Stimulated activated CD4-positive, alpha-beta T cell treated with anti-CD3 and anti-CD28 coated beads, Interleukin-2, amount 100 ng/mL, for 24 hours (primary cell): ENCODE data around the gene RGPD4.
"Not testable (repeated sequence)": the region's sequence is repeated elsewhere in the genome, so short reads cannot be mapped to it uniquely, and the experiment has no call there.

Experiments
- DNase-seq, 2 donors: peaks; one replicate each; pipeline ENCODE4 v3.0.0-alpha.2; 2020

The RGPD4 gene

GRCh38 chr2:107826749-107827148 is at the start of gene RGPD4:
TSS of gene RGPD4 (plus strand) at chr2:107826892. CDS start at chr2:107827014, 122 bp downstream.
- DNase-seq = not testable (repeated sequence)

- no peak for DNase-seq
Observed at GRCh38 chr2:107777974-107778373, 48.7 kb upstream of the RGPD4 start.

- no peak for DNase-seq
Observed at GRCh38 chr2:107785756-107786155, 40.9 kb upstream of the RGPD4 start.

- no peak for DNase-seq
Observed at GRCh38 chr2:107790837-107791236, 35.9 kb upstream of the RGPD4 start.

GRCh38 chr2:107801498-107801897 is 25.2 kb upstream of the RGPD4 start:
- no peak for DNase-seq

GRCh38 chr2:107804608-107805498 is 21.8 kb upstream of the RGPD4 start:
- DNase-seq = no peak

GRCh38 chr2:107806901-107807300 is 19.8 kb upstream of the RGPD4 start:
- no peak for DNase-seq

- no peak for DNase-seq
Observed at GRCh38 chr2:107807988-107808387, 18.7 kb upstream of the RGPD4 start.

GRCh38 chr2:107808959-107809358 is 17.7 kb upstream of the RGPD4 start:
- no peak for DNase-seq

GRCh38 chr2:107809835-107810234 is 16.9 kb upstream of the RGPD4 start:
- no peak for DNase-seq

- DNase-seq = no peak
Observed at GRCh38 chr2:107810734-107811133, 16.0 kb upstream of the RGPD4 start.

- no peak for DNase-seq
Observed at GRCh38 chr2:107811411-107811810, 15.3 kb upstream of the RGPD4 start.

- DNase-seq = no peak
Observed at GRCh38 chr2:107812006-107812405, 14.7 kb upstream of the RGPD4 start.

- no peak for DNase-seq
Observed at GRCh38 chr2:107817378-107817777, 9.3 kb upstream of the RGPD4 start.

GRCh38 chr2:107822302-107822701 is 4.4 kb upstream of the RGPD4 start:
- no peak for DNase-seq

- DNase-seq = no peak
Observed at GRCh38 chr2:107824451-107825205, 2.1 kb upstream of the RGPD4 start.

GRCh38 chr2:107825206-107825563 is 1.5 kb upstream of the RGPD4 start:
- DNase-seq = no peak

- not testable (repeated sequence) for DNase-seq
Observed at GRCh38 chr2:107829514-107829913, 2.8 kb downstream of the RGPD4 start.

GRCh38 chr2:107833152-107833551 is 6.5 kb downstream of the RGPD4 start:
- not testable (repeated sequence) for DNase-seq

GRCh38 chr2:107833618-107834017 is 6.9 kb downstream of the RGPD4 start:
- DNase-seq = not testable (repeated sequence)

- not testable (repeated sequence) for DNase-seq
Observed at GRCh38 chr2:107916121-107916520, 89.4 kb downstream of the RGPD4 start.

- not testable (repeated sequence) for DNase-seq
Observed at GRCh38 chr2:107916696-107917370, 90.1 kb downstream of the RGPD4 start.

- no peak for DNase-seq
Observed at GRCh38 chr2:107927034-107927534, 100.4 kb downstream of the RGPD4 start.
